Measurements from ENCODE around the gene JADE3.

DNA sequence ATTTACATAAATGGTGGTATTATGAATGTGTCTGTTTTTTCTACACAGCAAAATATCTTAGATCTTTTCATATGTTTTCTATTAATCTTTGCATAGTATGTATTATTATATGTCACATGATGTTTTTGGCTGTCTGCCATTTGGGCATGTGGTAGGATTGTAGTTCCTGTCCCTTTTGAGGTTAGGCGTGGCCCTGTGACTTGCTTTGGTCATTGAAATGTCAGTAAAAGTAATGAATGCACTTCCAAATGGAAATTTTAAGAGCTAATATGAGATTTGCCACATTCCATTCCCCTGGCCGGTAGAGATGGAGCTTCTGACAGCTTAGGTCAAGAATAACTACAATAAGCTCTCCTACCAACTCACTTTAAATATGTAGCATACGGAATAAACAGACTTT is 45.1 kb downstream of the JADE3 start:
- TF ChIP-seq EZH2 (IDR thresholded peaks at IDR 0.05; ENCODE audit: borderline replicate concordance, insufficient read depth, low read length, poor library complexity, severe bottlenecking) (no peak), RAD21 (conservative IDR thresholded peaks at IDR 0.05) (no peak), POLR2AphosphoS5 (IDR thresholded peaks at IDR 0.05) (no peak), SMC3 (conservative IDR thresholded peaks at IDR 0.05; ENCODE audit: poor library complexity) (no peak), TAF1 (IDR thresholded peaks at IDR 0.05; ENCODE audit: low read depth) (no peak)
- TF ChIP-seq, protein P1, sequence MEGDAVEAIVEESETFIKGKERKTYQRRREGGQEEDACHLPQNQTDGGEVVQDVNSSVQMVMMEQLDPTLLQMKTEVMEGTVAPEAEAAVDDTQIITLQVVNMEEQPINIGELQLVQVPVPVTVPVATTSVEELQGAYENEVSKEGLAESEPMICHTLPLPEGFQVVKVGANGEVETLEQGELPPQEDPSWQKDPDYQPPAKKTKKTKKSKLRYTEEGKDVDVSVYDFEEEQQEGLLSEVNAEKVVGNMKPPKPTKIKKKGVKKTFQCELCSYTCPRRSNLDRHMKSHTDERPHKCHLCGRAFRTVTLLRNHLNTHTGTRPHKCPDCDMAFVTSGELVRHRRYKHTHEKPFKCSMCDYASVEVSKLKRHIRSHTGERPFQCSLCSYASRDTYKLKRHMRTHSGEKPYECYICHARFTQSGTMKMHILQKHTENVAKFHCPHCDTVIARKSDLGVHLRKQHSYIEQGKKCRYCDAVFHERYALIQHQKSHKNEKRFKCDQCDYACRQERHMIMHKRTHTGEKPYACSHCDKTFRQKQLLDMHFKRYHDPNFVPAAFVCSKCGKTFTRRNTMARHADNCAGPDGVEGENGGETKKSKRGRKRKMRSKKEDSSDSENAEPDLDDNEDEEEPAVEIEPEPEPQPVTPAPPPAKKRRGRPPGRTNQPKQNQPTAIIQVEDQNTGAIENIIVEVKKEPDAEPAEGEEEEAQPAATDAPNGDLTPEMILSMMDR (IDR thresholded peaks at IDR 0.05; ENCODE audit: poor library complexity, severe bottlenecking) = no peak
